ENCODE results near the gene MT2A.

The MT2A gene

DNA sequence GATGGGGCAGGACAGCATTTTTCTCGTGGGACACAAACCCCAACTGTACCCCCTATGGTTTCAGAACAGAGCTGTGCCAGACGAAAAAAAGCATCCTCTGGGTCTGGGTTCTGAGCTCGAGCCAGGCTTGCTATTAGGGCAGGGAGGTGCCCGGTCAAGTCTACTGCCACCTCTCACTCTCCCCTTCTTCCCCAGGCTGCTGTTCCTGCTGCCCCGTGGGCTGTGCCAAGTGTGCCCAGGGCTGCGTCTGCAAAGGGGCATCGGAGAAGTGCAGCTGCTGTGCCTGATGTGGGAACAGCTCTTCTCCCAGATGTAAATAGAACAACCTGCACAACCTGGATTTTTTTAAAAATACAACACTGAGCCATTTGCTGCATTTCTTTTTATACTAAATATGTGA lies 18.3 kb downstream of the MT2A start:
- Histone ChIP-seq H3K4me3 (ENCODE audit: low read depth, low read length, poor library complexity, severe bottlenecking) (no peak overlapping the region), H3K27me3 (ENCODE audit: insufficient read depth, low read length) (no peaks in the 10 kb centered on the region), H2AFZ (ENCODE audit: low read length) (no peak overlapping the region), H3K4me1 (ENCODE audit: insufficient read depth, low read length, severe bottlenecking) (no peaks in the 10 kb centered on the region), H4K20me1 (ENCODE audit: insufficient read depth, low read length) (no peaks in the 10 kb centered on the region), H3K9me3 (ENCODE audit: low read length) (no peaks in the 10 kb centered on the region), H3K27ac (ENCODE audit: low read depth, low read length, poor library complexity, severe bottlenecking) (no peak overlapping the region), H3K36me3 (ENCODE audit: insufficient read depth, low read length) (no peaks in the 10 kb centered on the region), H3K79me2 (ENCODE audit: insufficient read depth, low read length) (no peaks in the 10 kb centered on the region), H3K9me2 (ENCODE audit: low read depth, low read length) (no peaks in the 10 kb centered on the region), H3K9ac (ENCODE audit: low read length) (no peak overlapping the region), H3K4me2 (ENCODE audit: low read length) (no peak overlapping the region), H3F3A (ENCODE audit: insufficient read depth, low read length) (no peaks in the 10 kb centered on the region)
- no peak for TF ChIP-seq EZH2 (IDR thresholded peaks at IDR 0.05; ENCODE audit: borderline replicate concordance, low read length)
- no peak for TF ChIP-seq CTCF (IDR thresholded peaks at IDR 0.05; ENCODE audit: low read length)

GRCh38 chr16:56628486-56629350 lies 20.3 kb downstream of the MT2A start:
- H3K36me3 ChIP-seq (ENCODE audit: insufficient read depth, low read length) = no peaks in the 10 kb centered on the region
- H3K27me3 ChIP-seq (ENCODE audit: insufficient read depth, low read length) = no peaks in the 10 kb centered on the region
- no peak overlapping the region for H3K9ac ChIP-seq (ENCODE audit: low read length)
- H3K4me3 ChIP-seq (ENCODE audit: low read depth, low read length, poor library complexity, severe bottlenecking) = no peak overlapping the region
- no peaks in the 10 kb centered on the region for H4K20me1 ChIP-seq (ENCODE audit: insufficient read depth, low read length)
- H3F3A ChIP-seq (ENCODE audit: insufficient read depth, low read length) = no peaks in the 10 kb centered on the region
- H3K9me3 ChIP-seq (ENCODE audit: low read length) = no peaks in the 10 kb centered on the region
- no peak overlapping the region for H2AFZ ChIP-seq (ENCODE audit: low read length)
- TF ChIP-seq EZH2 (IDR thresholded peaks at IDR 0.05; ENCODE audit: borderline replicate concordance, low read length) = no peak
- TF ChIP-seq CTCF (IDR thresholded peaks at IDR 0.05; ENCODE audit: low read length) = no peak
- H3K79me2 ChIP-seq (ENCODE audit: insufficient read depth, low read length) = no peaks in the 10 kb centered on the region
- H3K4me1 ChIP-seq (ENCODE audit: insufficient read depth, low read length, severe bottlenecking) = no peaks in the 10 kb centered on the region
- no peaks in the 10 kb centered on the region for H3K9me2 ChIP-seq (ENCODE audit: low read depth, low read length)
- H3K27ac ChIP-seq (ENCODE audit: low read depth, low read length, poor library complexity, severe bottlenecking) = no peak overlapping the region
- no peak overlapping the region for H3K4me2 ChIP-seq (ENCODE audit: low read length)

GRCh38 chr16:56629531-56629930 lies 21.1 kb downstream of the MT2A start:
- H3K9ac ChIP-seq (ENCODE audit: low read length) = no peak overlapping the region
- no peaks in the 10 kb centered on the region for H3K36me3 ChIP-seq (ENCODE audit: insufficient read depth, low read length)
- H3K4me3 ChIP-seq (ENCODE audit: low read depth, low read length, poor library complexity, severe bottlenecking) = no peak overlapping the region
- no peaks in the 10 kb centered on the region for H3K9me3 ChIP-seq (ENCODE audit: low read length)
- no peaks in the 10 kb centered on the region for H3K9me2 ChIP-seq (ENCODE audit: low read depth, low read length)
- TF ChIP-seq EZH2 (IDR thresholded peaks at IDR 0.05; ENCODE audit: borderline replicate concordance, low read length) = no peak
- no peak for TF ChIP-seq CTCF (IDR thresholded peaks at IDR 0.05; ENCODE audit: low read length)
- H2AFZ ChIP-seq (ENCODE audit: low read length) = no peak overlapping the region
- no peaks in the 10 kb centered on the region for H3K27me3 ChIP-seq (ENCODE audit: insufficient read depth, low read length)
- no peaks in the 10 kb centered on the region for H3K79me2 ChIP-seq (ENCODE audit: insufficient read depth, low read length)
- H3K4me1 ChIP-seq (ENCODE audit: insufficient read depth, low read length, severe bottlenecking) = no peaks in the 10 kb centered on the region
- H3K27ac ChIP-seq (ENCODE audit: low read depth, low read length, poor library complexity, severe bottlenecking) = no peak overlapping the region
- H3K4me2 ChIP-seq (ENCODE audit: low read length) = no peak overlapping the region
- H3F3A ChIP-seq (ENCODE audit: insufficient read depth, low read length) = no peaks in the 10 kb centered on the region
- no peaks in the 10 kb centered on the region for H4K20me1 ChIP-seq (ENCODE audit: insufficient read depth, low read length)
